PC-9 (cell line): ENCODE data around the gene FBXO9. TPM values are rescaled to one million over a fixed set of nuclear protein-coding genes. Genes with fewer than 3 reads are reported as not detected.

Source experiments
- BruUV-seq: library from RNA; stranded (reverse); fragments of 400-500 nt; replicated peaks from 2 replicates; lab custom pipeline; 2021; lab: Mats Ljungman, UMichigan
- CTCF ChIA-PET: fragments of 300-600 bp; sonication (Branson Sonifier 250); formaldehyde crosslinking; loops from one replicate; lab custom pipeline; 2022; ENCODE audit warnings: antibody characterized with exemption; lab: Charles Lee
- POLR2A ChIA-PET: fragments of 300-600 bp; sonication (Branson Sonifier 250); formaldehyde crosslinking; loops from one replicate; lab custom pipeline; 2022; ENCODE audit warnings: antibody characterized with exemption; ENCODE audit not compliant: unreplicated experiment; lab: Charles Lee
- DNase-seq, 2 experiments: peaks; one replicate each; pipeline versions ENCODE4 v3.0.0 to v3.0.0-alpha.2; 2015 to 2022; ENCODE audit warnings: mixed read lengths in 1 of 2
- H2AFZ ChIP-seq: fragments of 200-600 bp; sonication (generic); 2 replicates; pipeline ENCODE4 v1.8.1; 2017; ENCODE audit warnings: antibody characterized with exemption
- H3F3A ChIP-seq: fragments of 200-600 bp; sonication (generic); 2 replicates; pipeline ENCODE4 v1.8.1; 2017; ENCODE audit warnings: antibody characterized with exemption, mild to moderate bottlenecking, low read depth; ENCODE audit not compliant: insufficient read depth
- H3K27ac ChIP-seq: fragments of 200-600 bp; sonication (generic); 2 replicates; pipeline ENCODE4 v1.6.1; 2016; ENCODE audit warnings: mixed run types
- H3K27me3 ChIP-seq: fragments of 200-600 bp; sonication (generic); 2 replicates; pipeline ENCODE4 v1.6.1; 2016; ENCODE audit warnings: low read depth, mixed run types; ENCODE audit not compliant: insufficient read depth
- H3K36me3 ChIP-seq: fragments of 200-600 bp; sonication (generic); 2 replicates; pipeline ENCODE4 v1.6.1; 2016; ENCODE audit warnings: low read depth, mixed run types
- H3K4me1 ChIP-seq: fragments of 200-600 bp; sonication (generic); replicated peaks from 2 replicates; pipeline ENCODE4 v1.6.1; 2016; ENCODE audit warnings: mixed run types; ENCODE audit not compliant: insufficient read depth
- H3K4me2 ChIP-seq: fragments of 200-600 bp; sonication (generic); 2 replicates; pipeline ENCODE4 v1.6.1; 2017; ENCODE audit warnings: mixed run types
- H3K4me3 ChIP-seq: fragments of 200-600 bp; sonication (generic); 2 replicates; pipeline ENCODE4 v1.6.1; 2016; ENCODE audit warnings: mixed run types
- H3K79me2 ChIP-seq: fragments of 200-600 bp; sonication (generic); 2 replicates; pipeline ENCODE4 v1.6.1; 2017; ENCODE audit warnings: low read depth, mixed run types
- H3K9me2 ChIP-seq: fragments of 200-600 bp; sonication (generic); 2 replicates; pipeline ENCODE4 v1.8.1; 2017; ENCODE audit warnings: mild to moderate bottlenecking; ENCODE audit not compliant: insufficient read depth
- H3K9me3 ChIP-seq: fragments of 200-600 bp; sonication (generic); 2 replicates; pipeline ENCODE4 v1.8.1; 2016; ENCODE audit warnings: low read depth; ENCODE audit not compliant: insufficient read depth
- H4K20me1 ChIP-seq: fragments of 200-600 bp; sonication (generic); 2 replicates; pipeline ENCODE4 v1.8.1; 2017; ENCODE audit not compliant: insufficient read depth
- CTCF ChIP-seq: fragments of 200-600 bp; sonication (generic); conservative IDR thresholded peaks from 2 replicates; pipeline ENCODE4 v1.6.1; 2017; ENCODE audit warnings: mixed run types, antibody characterized with exemption, mild to moderate bottlenecking, moderate library complexity
- EZH2 ChIP-seq: fragments of 200-600 bp; sonication (generic); IDR thresholded peaks from 2 replicates; pipeline ENCODE4 v1.8.0; 2017; ENCODE audit warnings: antibody characterized with exemption, low read depth
- intact Hi-C: fragments of 100-400 bp; cut with micrococcal nuclease; formaldehyde crosslinking; loops from one replicate; pipeline ENCODE4 v1.10.0; 2022; ENCODE audit not compliant: unreplicated experiment
- total RNA-seq: library from RNA; stranded (reverse); gene quantifications from 2 replicates; pipeline ENCODE4 v1.2.3, GENCODE V29; 2021

The FBXO9 gene
- total RNA-seq, 1 experiment from 2014 or later: 56.5 TPM

GRCh38 chr6:53038596-53038995 lies 26.6 kb upstream of the FBXO9 start:
- Histone ChIP-seq H2AFZ (no peak overlapping the region), H3K4me3 (no peak overlapping the region), H3F3A (peaks cover 14% of the 10 kb centered on the region), H3K27me3 (no peaks in the 10 kb centered on the region), H3K79me2 (no peaks in the 10 kb centered on the region), H3K36me3 (peaks cover 7% of the 10 kb centered on the region; the same call in 1 of the 2 replicates), H3K27ac (no peak overlapping the region), H4K20me1 (no peaks in the 10 kb centered on the region), H3K4me2 (no peak overlapping the region), H3K9me3 (peaks cover 18% of the 10 kb centered on the region; the same call in 1 of the 2 replicates), H3K9me2 (no peaks in the 10 kb centered on the region), H3K4me1 (peaks cover 17% of the 10 kb centered on the region)
- CTCF ChIA-PET: no interaction called here
- no peak for DNase-seq
- BruUV-seq: no TSS peak
- no peak for TF ChIP-seq CTCF
- no peak for TF ChIP-seq EZH2
- intact Hi-C loops: no loop called here
- POLR2A ChIA-PET: no interaction called here

GRCh38 chr6:53041356-53041755 lies 23.8 kb upstream of the FBXO9 start:
- Histone ChIP-seq H3K4me3 (no peak overlapping the region), H3K36me3 (peaks cover 7% of the 10 kb centered on the region; the same call in 1 of the 2 replicates), H3K4me1 (peaks cover 17% of the 10 kb centered on the region), H2AFZ (no peak overlapping the region), H3F3A (peaks cover 14% of the 10 kb centered on the region), H3K9me2 (no peaks in the 10 kb centered on the region), H4K20me1 (no peaks in the 10 kb centered on the region), H3K9me3 (peaks cover 23% of the 10 kb centered on the region), H3K27me3 (no peaks in the 10 kb centered on the region), H3K4me2 (no peak overlapping the region), H3K27ac (no peak overlapping the region), H3K79me2 (no peaks in the 10 kb centered on the region)
- ChIA-PET CTCF (no interaction called here), POLR2A (no interaction called here)
- no peak for DNase-seq
- intact Hi-C loops: no loop called here
- BruUV-seq: no TSS peak
- TF ChIP-seq EZH2 (no peak), CTCF (no peak)

GRCh38 chr6:53042112-53042511 lies 23.1 kb upstream of the FBXO9 start:
- no TSS peak for BruUV-seq
- peak overlapping the region; percentile 18 for H3K4me2 ChIP-seq
- no peaks in the 10 kb centered on the region for H4K20me1 ChIP-seq
- H3K4me3 ChIP-seq: no peak overlapping the region
- intact Hi-C loops: no loop called here
- H3K9me2 ChIP-seq: no peaks in the 10 kb centered on the region
- H3K36me3 ChIP-seq: peaks cover 7% of the 10 kb centered on the region; the same call in 1 of the 2 replicates
- H3K27me3 ChIP-seq: no peaks in the 10 kb centered on the region
- H2AFZ ChIP-seq: no peak overlapping the region
- H3F3A ChIP-seq: peaks cover 14% of the 10 kb centered on the region
- ChIA-PET POLR2A (no interaction called here), CTCF (interaction anchor here (0.6 kb wide), 1 partner anchor 443 kb away, joined by 3 read pairs; no protein-coding TSS in a partner anchor)
- DNase-seq: peak in 1 of 2 experiments; percentile 66
- TF ChIP-seq CTCF: no peak
- TF ChIP-seq EZH2: no peak
- H3K4me1 ChIP-seq: peaks cover 17% of the 10 kb centered on the region
- 0 out of 2 replicates have a peak overlapping the region, but pooled peaks have one; percentile 2 for H3K27ac ChIP-seq
- peaks cover 23% of the 10 kb centered on the region for H3K9me3 ChIP-seq
- no peaks in the 10 kb centered on the region for H3K79me2 ChIP-seq
